SH-SY5Y (cell line): ENCODE results near the gene STMN3.

ENCODE experiments used
- GATA2 ChIP-seq: IDR thresholded peaks from 2 replicates; pipeline ENCODE4 v1.6.1; 2011; ENCODE audit warnings: mild to moderate bottlenecking, low read depth, low read length
- GATA3 ChIP-seq: IDR thresholded peaks from 2 replicates; pipeline ENCODE4 v1.6.1; 2011; ENCODE audit warnings: low read depth, mild to moderate bottlenecking, low read length, moderate library complexity

GRCh38 chr20:63680857-63681608 lies 27.8 kb upstream of the STMN3 start:
- no peak for TF ChIP-seq GATA2
- TF ChIP-seq GATA3: no peak
